Sigmoid colon (tissue), 3 donors: Measurements from ENCODE around the gene GEMIN8.

Source experiments
- POLR2A ChIP-seq, 2 donors: fragments of 450-650 bp; IDR thresholded peaks; one replicate each; pipeline ENCODE4 v1.6.1; 2016; ENCODE audit warnings: antibody characterized with exemption in 2 of 2, mild to moderate bottlenecking in 2 of 2, moderate library complexity in 2 of 2
- TF ChIP-seq, protein P1 (sequence below), 4 experiments: fragments of 450-650 bp in 3 of 4; fragments of 200-600 bp in 1 of 4; IDR thresholded peaks; one replicate each; pipeline ENCODE4 v1.5.1; 2016 to 2019; ENCODE audit warnings: antibody characterized with exemption in 4 of 4, mild to moderate bottlenecking in 3 of 4, moderate library complexity in 2 of 4

DNA sequence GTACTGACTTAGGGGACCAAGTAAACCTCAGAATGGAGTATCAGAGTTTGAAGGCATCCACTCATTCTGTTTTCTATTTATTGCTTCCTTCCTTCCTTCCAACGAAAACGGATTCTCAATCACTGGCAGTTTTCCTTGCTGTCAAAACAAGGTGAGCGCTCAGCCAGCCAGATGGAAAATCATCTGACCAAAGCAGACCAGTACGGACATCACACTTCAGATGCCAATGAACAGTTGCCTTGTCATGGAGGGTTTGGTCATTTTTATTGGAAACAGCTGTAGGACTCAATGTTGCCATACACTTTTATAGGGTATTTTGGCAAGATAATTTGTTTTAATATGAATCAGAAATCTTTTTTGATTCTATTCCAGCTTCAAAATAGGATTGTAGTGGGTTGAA, 16.6 kb downstream of the GEMIN8 start:
- TF ChIP-seq, protein P1, sequence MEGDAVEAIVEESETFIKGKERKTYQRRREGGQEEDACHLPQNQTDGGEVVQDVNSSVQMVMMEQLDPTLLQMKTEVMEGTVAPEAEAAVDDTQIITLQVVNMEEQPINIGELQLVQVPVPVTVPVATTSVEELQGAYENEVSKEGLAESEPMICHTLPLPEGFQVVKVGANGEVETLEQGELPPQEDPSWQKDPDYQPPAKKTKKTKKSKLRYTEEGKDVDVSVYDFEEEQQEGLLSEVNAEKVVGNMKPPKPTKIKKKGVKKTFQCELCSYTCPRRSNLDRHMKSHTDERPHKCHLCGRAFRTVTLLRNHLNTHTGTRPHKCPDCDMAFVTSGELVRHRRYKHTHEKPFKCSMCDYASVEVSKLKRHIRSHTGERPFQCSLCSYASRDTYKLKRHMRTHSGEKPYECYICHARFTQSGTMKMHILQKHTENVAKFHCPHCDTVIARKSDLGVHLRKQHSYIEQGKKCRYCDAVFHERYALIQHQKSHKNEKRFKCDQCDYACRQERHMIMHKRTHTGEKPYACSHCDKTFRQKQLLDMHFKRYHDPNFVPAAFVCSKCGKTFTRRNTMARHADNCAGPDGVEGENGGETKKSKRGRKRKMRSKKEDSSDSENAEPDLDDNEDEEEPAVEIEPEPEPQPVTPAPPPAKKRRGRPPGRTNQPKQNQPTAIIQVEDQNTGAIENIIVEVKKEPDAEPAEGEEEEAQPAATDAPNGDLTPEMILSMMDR (IDR thresholded peaks at IDR 0.05), result no peak
- TF ChIP-seq POLR2A (IDR thresholded peaks at IDR 0.05), result no peak
